ENCODE measurements around the gene SPNS1. TPM values are rescaled to one million over a fixed set of nuclear protein-coding genes. Genes with fewer than 3 reads are reported as not detected.

Gene SPNS1
- total RNA-seq, 1 donor from 2014 or later, result 50.6 TPM

DNA sequence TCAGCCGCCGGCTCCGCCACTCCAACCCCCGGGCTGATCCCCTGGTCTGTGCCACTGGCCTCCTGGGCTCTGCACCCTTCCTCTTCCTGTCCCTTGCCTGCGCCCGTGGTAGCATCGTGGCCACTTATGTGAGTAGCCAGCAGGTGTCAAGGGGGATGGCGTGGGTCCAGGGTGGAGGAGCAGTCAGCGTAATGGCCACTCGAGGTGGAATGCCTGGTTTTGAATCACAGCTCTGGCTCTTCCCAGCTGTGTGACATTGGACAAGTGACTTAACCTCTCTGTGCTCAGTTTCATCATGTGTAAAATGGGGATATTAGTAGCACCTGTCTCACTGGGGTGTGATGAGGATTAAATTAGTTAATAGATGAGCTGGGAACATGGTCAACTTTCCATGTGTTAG is 7.8 kb downstream of the SPNS1 start:
- TF ChIP-seq, protein P1, sequence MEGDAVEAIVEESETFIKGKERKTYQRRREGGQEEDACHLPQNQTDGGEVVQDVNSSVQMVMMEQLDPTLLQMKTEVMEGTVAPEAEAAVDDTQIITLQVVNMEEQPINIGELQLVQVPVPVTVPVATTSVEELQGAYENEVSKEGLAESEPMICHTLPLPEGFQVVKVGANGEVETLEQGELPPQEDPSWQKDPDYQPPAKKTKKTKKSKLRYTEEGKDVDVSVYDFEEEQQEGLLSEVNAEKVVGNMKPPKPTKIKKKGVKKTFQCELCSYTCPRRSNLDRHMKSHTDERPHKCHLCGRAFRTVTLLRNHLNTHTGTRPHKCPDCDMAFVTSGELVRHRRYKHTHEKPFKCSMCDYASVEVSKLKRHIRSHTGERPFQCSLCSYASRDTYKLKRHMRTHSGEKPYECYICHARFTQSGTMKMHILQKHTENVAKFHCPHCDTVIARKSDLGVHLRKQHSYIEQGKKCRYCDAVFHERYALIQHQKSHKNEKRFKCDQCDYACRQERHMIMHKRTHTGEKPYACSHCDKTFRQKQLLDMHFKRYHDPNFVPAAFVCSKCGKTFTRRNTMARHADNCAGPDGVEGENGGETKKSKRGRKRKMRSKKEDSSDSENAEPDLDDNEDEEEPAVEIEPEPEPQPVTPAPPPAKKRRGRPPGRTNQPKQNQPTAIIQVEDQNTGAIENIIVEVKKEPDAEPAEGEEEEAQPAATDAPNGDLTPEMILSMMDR (IDR thresholded peaks at IDR 0.05; ENCODE audit: partially characterized antibody, unreplicated experiment), result no peak
- no peak for DNase-seq
- Mint-ChIP-seq H3K27me3 (ENCODE audit: unreplicated experiment) (peaks cover 3% of the 10 kb centered on the region), H3K4me1 (ENCODE audit: low read depth, unreplicated experiment) (no peaks in the 10 kb centered on the region), H3K9me3 (ENCODE audit: unreplicated experiment) (peaks cover 6% of the 10 kb centered on the region), H3K27ac (ENCODE audit: unreplicated experiment) (no peak overlapping the region), H3K4me3 (ENCODE audit: unreplicated experiment) (no peak overlapping the region), H3K36me3 (ENCODE audit: unreplicated experiment) (peaks cover 6% of the 10 kb centered on the region)

DNA sequence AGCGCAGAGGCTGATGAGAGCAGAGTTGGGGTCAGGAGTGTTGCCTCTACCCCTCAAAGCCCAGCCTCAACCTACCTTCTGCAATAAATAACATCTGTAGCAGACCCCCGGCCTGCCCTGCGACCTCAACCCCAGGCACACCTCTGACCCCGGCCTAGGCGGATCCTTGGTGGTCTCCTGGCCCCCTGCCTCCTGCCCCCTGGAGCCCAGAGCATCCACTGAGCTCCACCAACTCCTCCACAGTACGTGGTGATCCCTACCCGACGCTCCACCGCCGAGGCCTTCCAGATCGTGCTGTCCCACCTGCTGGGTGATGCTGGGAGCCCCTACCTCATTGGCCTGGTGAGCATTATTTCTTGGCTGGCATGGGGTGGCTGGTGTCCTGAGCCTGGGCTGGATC is 8.4 kb downstream of the SPNS1 start:
- Mint-ChIP-seq H3K27ac (ENCODE audit: unreplicated experiment) (no peak overlapping the region), H3K9me3 (ENCODE audit: unreplicated experiment) (peaks cover 6% of the 10 kb centered on the region), H3K36me3 (ENCODE audit: unreplicated experiment) (peaks cover 7% of the 10 kb centered on the region), H3K27me3 (ENCODE audit: unreplicated experiment) (peaks cover 3% of the 10 kb centered on the region), H3K4me1 (ENCODE audit: low read depth, unreplicated experiment) (no peaks in the 10 kb centered on the region), H3K4me3 (ENCODE audit: unreplicated experiment) (no peak overlapping the region)
- TF ChIP-seq, protein P1 (IDR thresholded peaks at IDR 0.05; ENCODE audit: partially characterized antibody, unreplicated experiment), result no peak
- no peak for DNase-seq

DNA sequence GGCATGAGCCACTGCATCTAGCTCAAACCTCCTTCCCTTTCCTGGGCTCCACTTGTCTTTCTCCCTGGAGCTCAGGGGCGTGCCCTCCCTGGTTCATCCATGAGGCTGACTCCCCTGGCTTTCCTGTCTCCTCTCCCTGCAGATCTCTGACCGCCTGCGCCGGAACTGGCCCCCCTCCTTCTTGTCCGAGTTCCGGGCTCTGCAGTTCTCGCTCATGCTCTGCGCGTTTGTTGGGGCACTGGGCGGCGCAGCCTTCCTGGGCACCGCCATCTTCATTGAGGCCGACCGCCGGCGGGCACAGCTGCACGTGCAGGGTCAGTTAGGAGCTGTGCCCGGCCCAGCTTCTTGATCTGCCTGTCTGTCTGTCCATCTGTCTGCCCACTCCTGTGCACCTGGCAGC is 9.1 kb downstream of the SPNS1 start:
- Mint-ChIP-seq H3K9me3 (ENCODE audit: unreplicated experiment) (peaks cover 6% of the 10 kb centered on the region), H3K4me1 (ENCODE audit: low read depth, unreplicated experiment) (no peaks in the 10 kb centered on the region), H3K36me3 (ENCODE audit: unreplicated experiment) (peaks cover 7% of the 10 kb centered on the region), H3K27me3 (ENCODE audit: unreplicated experiment) (peaks cover 3% of the 10 kb centered on the region), H3K27ac (ENCODE audit: unreplicated experiment) (no peak overlapping the region), H3K4me3 (ENCODE audit: unreplicated experiment) (no peak overlapping the region)
- DNase-seq, result no peak
- TF ChIP-seq, protein P1 (IDR thresholded peaks at IDR 0.05; ENCODE audit: partially characterized antibody, unreplicated experiment), result no peak

DNA sequence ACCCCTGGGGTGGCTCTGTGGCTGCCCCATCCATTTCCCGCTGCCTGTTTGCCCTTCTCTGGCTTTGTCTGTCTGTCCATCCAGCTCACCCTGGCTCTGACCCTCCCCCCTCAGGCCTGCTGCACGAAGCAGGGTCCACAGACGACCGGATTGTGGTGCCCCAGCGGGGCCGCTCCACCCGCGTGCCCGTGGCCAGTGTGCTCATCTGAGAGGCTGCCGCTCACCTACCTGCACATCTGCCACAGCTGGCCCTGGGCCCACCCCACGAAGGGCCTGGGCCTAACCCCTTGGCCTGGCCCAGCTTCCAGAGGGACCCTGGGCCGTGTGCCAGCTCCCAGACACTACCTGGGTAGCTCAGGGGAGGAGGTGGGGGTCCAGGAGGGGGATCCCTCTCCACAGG is 9.5 kb downstream of the SPNS1 start:
- no peaks in the 10 kb centered on the region for H3K4me1 Mint-ChIP-seq (ENCODE audit: low read depth, unreplicated experiment)
- H3K27ac Mint-ChIP-seq (ENCODE audit: unreplicated experiment), result no peak overlapping the region
- H3K27me3 Mint-ChIP-seq (ENCODE audit: unreplicated experiment), result peaks cover 3% of the 10 kb centered on the region
- no peak for DNase-seq
- no peak overlapping the region for H3K4me3 Mint-ChIP-seq (ENCODE audit: unreplicated experiment)
- H3K36me3 Mint-ChIP-seq (ENCODE audit: unreplicated experiment), result peaks cover 7% of the 10 kb centered on the region
- TF ChIP-seq, protein P1 (IDR thresholded peaks at IDR 0.05; ENCODE audit: partially characterized antibody, unreplicated experiment), result no peak
- peaks cover 6% of the 10 kb centered on the region for H3K9me3 Mint-ChIP-seq (ENCODE audit: unreplicated experiment)

DNA sequence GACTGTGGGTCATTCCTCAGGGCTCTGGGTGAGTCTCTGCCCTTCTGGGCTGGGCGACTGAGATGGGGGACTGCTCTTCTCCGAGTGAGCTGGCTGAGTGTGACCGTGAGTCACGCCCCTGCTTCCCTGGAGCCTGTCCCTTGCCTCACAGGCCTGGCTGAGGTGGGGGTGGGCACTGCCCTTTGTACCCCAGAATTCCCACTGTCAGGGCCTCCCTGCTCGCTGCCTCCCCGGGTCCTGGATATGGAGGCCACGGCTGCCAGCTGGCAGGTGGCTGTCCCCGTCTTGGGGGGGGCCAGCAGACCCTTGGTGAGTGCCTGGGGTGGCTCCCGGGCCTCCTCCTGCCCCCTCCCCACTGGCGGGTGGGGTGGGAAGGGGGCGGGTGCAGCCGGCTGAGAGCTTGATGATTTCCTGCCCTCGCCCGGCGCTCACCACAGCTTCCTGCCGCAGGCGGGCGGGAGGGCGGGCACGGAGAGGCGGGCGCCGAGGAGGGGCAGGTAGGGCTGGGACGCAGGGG is 10.1 kb downstream of the SPNS1 start, which contains the start of gene LAT:
Gene LAT, plus strand, starts transcription at position 434 of the 517 bp plus-strand sequence. CDS start 366 bp downstream, outside the sequence.
- Mint-ChIP-seq H3K4me1 (ENCODE audit: low read depth, unreplicated experiment) (no peaks in the 10 kb centered on the region), H3K36me3 (ENCODE audit: unreplicated experiment) (peaks cover 7% of the 10 kb centered on the region), H3K4me3 (ENCODE audit: unreplicated experiment) (no peak within 1 kb of the TSS), H3K27me3 (ENCODE audit: unreplicated experiment) (peaks cover 3% of the 10 kb centered on the region), H3K9me3 (ENCODE audit: unreplicated experiment) (peaks cover 6% of the 10 kb centered on the region), H3K27ac (ENCODE audit: unreplicated experiment) (no peak within 1 kb of the TSS)
- TF ChIP-seq, protein P1 (IDR thresholded peaks at IDR 0.05; ENCODE audit: partially characterized antibody, unreplicated experiment), result no peak
- no peak for DNase-seq
